WTC11 (cell line): ENCODE measurements around the gene WWOX.

Source experiments
- CREB1 ChIP-seq: sonication (generic); formaldehyde crosslinking; IDR thresholded peaks from 2 replicates; pipeline ENCODE4 v1.8.0; 2023; ENCODE audit warnings: mild to moderate bottlenecking, missing genetic modification reagents
- CTCF ChIP-seq: fragments of 200-600 bp; IDR thresholded peaks from 2 replicates; pipeline ENCODE4 v1.8.0; 2022; ENCODE audit warnings: antibody characterized with exemption
- MAX ChIP-seq: sonication (generic); formaldehyde crosslinking; IDR thresholded peaks from 2 replicates; pipeline ENCODE4 v1.8.0; 2022; ENCODE audit warnings: mild to moderate bottlenecking, missing genetic modification reagents
- RELA ChIP-seq: sonication (generic); formaldehyde crosslinking; IDR thresholded peaks from 2 replicates; pipeline ENCODE4 v1.8.1; 2022; ENCODE audit warnings: missing genetic modification reagents, mild to moderate bottlenecking, borderline replicate concordance
- SP1 ChIP-seq: sonication (generic); formaldehyde crosslinking; conservative IDR thresholded peaks from 2 replicates; pipeline ENCODE4 v1.8.1; 2022; ENCODE audit warnings: missing genetic modification reagents
- TCF7 ChIP-seq: sonication (generic); formaldehyde crosslinking; IDR thresholded peaks from 2 replicates; pipeline ENCODE4 v1.8.0; 2022; ENCODE audit warnings: mild to moderate bottlenecking, low read depth, missing genetic modification reagents, moderate library complexity
- TEAD1 ChIP-seq: sonication (generic); formaldehyde crosslinking; IDR thresholded peaks from 2 replicates; pipeline ENCODE4 v1.8.0; 2022; ENCODE audit warnings: mild to moderate bottlenecking, missing genetic modification reagents
- TP53 ChIP-seq: sonication (generic); formaldehyde crosslinking; IDR thresholded peaks from 2 replicates; pipeline ENCODE4 v1.8.1; 2023; ENCODE audit warnings: mild to moderate bottlenecking, missing genetic modification reagents
- ZBTB43 ChIP-seq: sonication (generic); formaldehyde crosslinking; IDR thresholded peaks from 2 replicates; pipeline ENCODE4 v1.8.1; 2023; ENCODE audit warnings: mild to moderate bottlenecking, missing genetic modification reagents
- ZNF317 ChIP-seq: sonication (generic); formaldehyde crosslinking; IDR thresholded peaks from 2 replicates; pipeline ENCODE4 v1.8.1; 2023; ENCODE audit warnings: low read depth, mild to moderate bottlenecking, moderate library complexity, missing genetic modification reagents, borderline replicate concordance
- TF ChIP-seq, protein P1 (sequence below): sonication (generic); formaldehyde crosslinking; IDR thresholded peaks from 2 replicates; pipeline ENCODE4 v1.8.0; 2023; ENCODE audit warnings: missing genetic modification reagents
- TF ChIP-seq, protein P2 (sequence below): sonication (generic); formaldehyde crosslinking; IDR thresholded peaks from 2 replicates; pipeline ENCODE4 v1.8.1; 2023; ENCODE audit warnings: mild to moderate bottlenecking, moderate library complexity, missing genetic modification reagents

- TF ChIP-seq TP53 (CRISPR knock-in tag) (no peak), SP1 (CRISPR knock-in tag) (no peak), ZNF317 (no peak), CREB1 (CRISPR knock-in tag) (no peak), TEAD1 (no peak), CTCF (no peak), TCF7 (CRISPR knock-in tag) (no peak), ZBTB43 (CRISPR knock-in tag) (no peak), MAX (CRISPR knock-in tag) (no peak), RELA (no peak)
- TF ChIP-seq, protein P1, sequence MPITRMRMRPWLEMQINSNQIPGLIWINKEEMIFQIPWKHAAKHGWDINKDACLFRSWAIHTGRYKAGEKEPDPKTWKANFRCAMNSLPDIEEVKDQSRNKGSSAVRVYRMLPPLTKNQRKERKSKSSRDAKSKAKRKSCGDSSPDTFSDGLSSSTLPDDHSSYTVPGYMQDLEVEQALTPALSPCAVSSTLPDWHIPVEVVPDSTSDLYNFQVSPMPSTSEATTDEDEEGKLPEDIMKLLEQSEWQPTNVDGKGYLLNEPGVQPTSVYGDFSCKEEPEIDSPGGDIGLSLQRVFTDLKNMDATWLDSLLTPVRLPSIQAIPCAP (CRISPR knock-in tag) = no peak
- TF ChIP-seq, protein P2, sequence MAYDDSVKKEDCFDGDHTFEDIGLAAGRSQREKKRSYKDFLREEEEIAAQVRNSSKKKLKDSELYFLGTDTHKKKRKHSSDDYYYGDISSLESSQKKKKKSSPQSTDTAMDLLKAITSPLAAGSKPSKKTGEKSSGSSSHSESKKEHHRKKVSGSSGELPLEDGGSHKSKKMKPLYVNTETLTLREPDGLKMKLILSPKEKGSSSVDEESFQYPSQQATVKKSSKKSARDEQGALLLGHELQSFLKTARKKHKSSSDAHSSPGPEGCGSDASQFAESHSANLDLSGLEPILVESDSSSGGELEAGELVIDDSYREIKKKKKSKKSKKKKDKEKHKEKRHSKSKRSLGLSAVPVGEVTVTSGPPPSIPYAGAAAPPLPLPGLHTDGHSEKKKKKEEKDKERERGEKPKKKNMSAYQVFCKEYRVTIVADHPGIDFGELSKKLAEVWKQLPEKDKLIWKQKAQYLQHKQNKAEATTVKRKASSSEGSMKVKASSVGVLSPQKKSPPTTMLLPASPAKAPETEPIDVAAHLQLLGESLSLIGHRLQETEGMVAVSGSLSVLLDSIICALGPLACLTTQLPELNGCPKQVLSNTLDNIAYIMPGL (CRISPR knock-in tag) = no peak
Measured at GRCh38 chr16:78778101-78779004, 678.9 kb downstream of the WWOX start.
